ENCODE data around the gene C2CD2.

- no peak for TF ChIP-seq CTCF (IDR thresholded peaks at IDR 0.05; ENCODE audit: insufficient read depth, low read length)
- TF ChIP-seq POLR2AphosphoS5 (IDR thresholded peaks at IDR 0.05; ENCODE audit: low read depth), result no peak
- TF ChIP-seq REST (IDR thresholded peaks at IDR 0.05; ENCODE audit: insufficient replicate concordance, low read depth), result no peak
Measured at GRCh38 chr21:41865002-41865777, 88.6 kb downstream of the C2CD2 start.
